Glutamatergic neuron (in vitro differentiated cells): ENCODE results near the gene TIA1. TPM values are rescaled to one million over a fixed set of nuclear protein-coding genes. Genes with fewer than 3 reads are reported as not detected.
"Not testable (repeated sequence)": the region's sequence is repeated elsewhere in the genome, so short reads cannot be mapped to it uniquely, and the experiment has no call there.

Source experiments
- DNase-seq: peaks from one replicate; pipeline ENCODE4 v3.0.0; 2022
- H3K27ac Mint-ChIP-seq: one replicate; pipeline ENCODE4 v1.8.0; 2020; ENCODE audit warnings: mild to moderate bottlenecking, mixed read lengths, inconsistent platforms; ENCODE audit not compliant: unreplicated experiment
- H3K27me3 Mint-ChIP-seq: one replicate; pipeline ENCODE4 v1.8.0; 2020; ENCODE audit warnings: mild to moderate bottlenecking, moderate library complexity, mixed read lengths, inconsistent platforms; ENCODE audit not compliant: unreplicated experiment
- H3K36me3 Mint-ChIP-seq: one replicate; pipeline ENCODE4 v1.8.0; 2020; ENCODE audit warnings: mild to moderate bottlenecking, mixed read lengths, inconsistent platforms; ENCODE audit not compliant: unreplicated experiment
- H3K4me1 Mint-ChIP-seq: one replicate; pipeline ENCODE4 v1.8.0; 2020; ENCODE audit warnings: mild to moderate bottlenecking, low read depth, mixed read lengths, inconsistent platforms; ENCODE audit not compliant: unreplicated experiment
- H3K4me3 Mint-ChIP-seq: one replicate; pipeline ENCODE4 v1.8.0; 2020; ENCODE audit warnings: mild to moderate bottlenecking, mixed read lengths, inconsistent platforms; ENCODE audit not compliant: unreplicated experiment
- H3K9me3 Mint-ChIP-seq: one replicate; pipeline ENCODE4 v1.8.0; 2020; ENCODE audit warnings: mild to moderate bottlenecking, moderate library complexity, mixed read lengths, inconsistent platforms; ENCODE audit not compliant: unreplicated experiment
- CTCF ChIP-seq: fragments of 200-600 bp; sonication (generic); IDR thresholded peaks from one replicate; pipeline ENCODE4 v1.5.0; 2021; ENCODE audit not compliant: partially characterized antibody, unreplicated experiment
- total RNA-seq: library from RNA; stranded (reverse); fragmentation: NEBNext Ultra II Directional; extraction: Animal tissue kit (Norgen Biotek cat#: 25700); gene quantifications from one replicate; pipeline ENCODE4 v1.2.1, GENCODE V29; 2021; ENCODE audit not compliant: unreplicated experiment

Gene TIA1
- total RNA-seq, 1 donor from 2014 or later: 403 TPM

- Mint-ChIP-seq H3K27ac (no peak overlapping the region), H3K9me3 (peaks cover 14% of the 10 kb centered on the region), H3K36me3 (no peaks in the 10 kb centered on the region), H3K4me1 (peaks cover 2% of the 10 kb centered on the region), H3K4me3 (no peak overlapping the region), H3K27me3 (peaks cover 6% of the 10 kb centered on the region)
- TF ChIP-seq CTCF: no peak
- DNase-seq: no peak
These were observed 55.9 kb downstream of the TIA1 start for GRCh38 chr2:70192516-70192915.

GRCh38 chr2:70191244-70191735 lies 57.1 kb downstream of the TIA1 start:
- no peak for TF ChIP-seq CTCF
- H3K36me3 Mint-ChIP-seq: no peaks in the 10 kb centered on the region
- peaks cover 6% of the 10 kb centered on the region for H3K27me3 Mint-ChIP-seq
- peaks cover 14% of the 10 kb centered on the region for H3K9me3 Mint-ChIP-seq
- H3K4me1 Mint-ChIP-seq: peaks cover 2% of the 10 kb centered on the region
- H3K4me3 Mint-ChIP-seq: peak overlapping the region; percentile 88
- H3K27ac Mint-ChIP-seq: peak overlapping the region; percentile 98
- no peak for DNase-seq

GRCh38 chr2:70190418-70191243 lies 57.8 kb downstream of the TIA1 start, which contains the start of gene C2orf42:
C2orf42 (minus strand) TSS chr2:70191019; CDS start chr2:70181985, 9,034 bp downstream.
- H3K36me3 Mint-ChIP-seq: no peaks in the 10 kb centered on the region
- DNase-seq: peak; percentile 93
- no peak for TF ChIP-seq CTCF
- peak within 1 kb of the TSS; percentile 98 for H3K27ac Mint-ChIP-seq
- H3K4me3 Mint-ChIP-seq: peak within 1 kb of the TSS; percentile 88
- H3K27me3 Mint-ChIP-seq: peaks cover 6% of the 10 kb centered on the region
- H3K4me1 Mint-ChIP-seq: peaks cover 2% of the 10 kb centered on the region
- H3K9me3 Mint-ChIP-seq: peaks cover 14% of the 10 kb centered on the region

GRCh38 chr2:70188460-70188859 lies 60.0 kb downstream of the TIA1 start:
- no peak for DNase-seq
- no peak for TF ChIP-seq CTCF
- H3K4me3 Mint-ChIP-seq: peak overlapping the region; percentile 12

GRCh38 chr2:70187170-70187569 lies 61.3 kb downstream of the TIA1 start:
- not testable (repeated sequence) for H3K27ac Mint-ChIP-seq, H3K36me3 Mint-ChIP-seq, DNase-seq, H3K27me3 Mint-ChIP-seq, H3K4me1 Mint-ChIP-seq, H3K4me3 Mint-ChIP-seq
- H3K9me3 Mint-ChIP-seq: peaks cover 13% of the 10 kb centered on the region

More at GRCh38 chr2:70188460-70188859, 60.0 kb downstream of the TIA1 start:
- Mint-ChIP-seq H3K4me1 (peaks cover 2% of the 10 kb centered on the region), H3K36me3 (no peaks in the 10 kb centered on the region), H3K9me3 (peaks cover 14% of the 10 kb centered on the region), H3K27me3 (peaks cover 6% of the 10 kb centered on the region), H3K27ac (no peak overlapping the region)
